LNCaP clone FGC (cell line): Measurements from ENCODE around the gene MARCHF3.

Experiments
- DNase-seq: peaks from one replicate; pipeline ENCODE4 v3.0.0-alpha.2; 2011; ENCODE audit warnings: low read depth
- H3K4me3 ChIP-seq: 2 replicates; pipeline ENCODE4 v1.5.1; 2011; ENCODE audit warnings: mild to moderate bottlenecking, low read depth, low read length, control low read depth
- TF ChIP-seq, protein P1 (sequence below): IDR thresholded peaks from 2 replicates; pipeline ENCODE4 v1.5.1; 2012; ENCODE audit warnings: mild to moderate bottlenecking; ENCODE audit not compliant: control insufficient read depth, insufficient read depth; ENCODE audit errors: extremely low read depth

The MARCHF3 gene

DNA sequence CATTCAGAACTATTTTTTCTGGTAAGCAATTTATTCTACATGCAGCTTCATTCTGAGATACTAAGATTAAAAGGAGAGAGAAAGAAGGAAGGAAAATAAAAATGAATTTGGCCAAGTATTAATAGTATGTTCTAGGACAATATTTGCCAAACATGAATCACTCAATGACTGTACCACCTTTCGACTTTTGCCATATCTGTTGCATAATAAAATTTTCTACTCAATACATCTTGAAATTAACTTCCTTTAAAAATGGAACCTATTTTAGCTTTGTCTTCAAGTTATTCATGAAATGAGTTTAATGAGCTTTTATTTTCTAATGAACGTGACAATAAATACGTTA is 111.8 kb downstream of the MARCHF3 start:
- no peak for DNase-seq
- H3K4me3 ChIP-seq, result no peak overlapping the region

DNA sequence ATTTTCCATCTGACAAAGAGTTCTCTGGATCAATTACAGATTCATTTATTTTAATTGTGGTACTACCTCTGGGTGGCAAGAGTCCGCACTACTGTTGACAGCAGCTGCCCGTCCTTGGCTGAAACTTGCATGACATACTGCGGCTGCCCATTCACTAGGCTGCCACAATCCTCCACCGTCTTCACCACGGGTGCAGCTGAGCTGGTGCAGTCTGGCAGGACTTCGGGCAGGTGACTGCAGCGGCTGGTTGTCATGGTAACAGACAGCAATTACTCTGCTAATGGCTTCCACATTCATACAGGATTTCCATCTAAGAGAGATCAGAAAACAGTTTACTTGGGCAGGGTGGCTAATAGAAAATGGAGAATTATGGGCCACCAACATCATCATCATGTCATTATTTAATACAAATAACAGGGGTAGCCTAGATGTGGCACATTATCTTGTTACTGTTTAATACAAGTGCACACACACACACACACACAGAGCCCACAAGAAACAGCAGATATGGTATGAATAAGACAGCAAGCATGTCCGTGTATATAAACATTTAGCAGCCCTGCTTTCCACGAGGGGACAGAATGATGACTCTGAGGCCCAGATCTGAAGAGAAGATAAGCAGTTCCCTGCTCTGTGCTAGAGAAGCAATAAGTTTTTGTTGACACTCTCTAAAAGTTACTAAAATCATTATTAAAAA is 112.3 kb downstream of the MARCHF3 start:
- TF ChIP-seq, protein P1, sequence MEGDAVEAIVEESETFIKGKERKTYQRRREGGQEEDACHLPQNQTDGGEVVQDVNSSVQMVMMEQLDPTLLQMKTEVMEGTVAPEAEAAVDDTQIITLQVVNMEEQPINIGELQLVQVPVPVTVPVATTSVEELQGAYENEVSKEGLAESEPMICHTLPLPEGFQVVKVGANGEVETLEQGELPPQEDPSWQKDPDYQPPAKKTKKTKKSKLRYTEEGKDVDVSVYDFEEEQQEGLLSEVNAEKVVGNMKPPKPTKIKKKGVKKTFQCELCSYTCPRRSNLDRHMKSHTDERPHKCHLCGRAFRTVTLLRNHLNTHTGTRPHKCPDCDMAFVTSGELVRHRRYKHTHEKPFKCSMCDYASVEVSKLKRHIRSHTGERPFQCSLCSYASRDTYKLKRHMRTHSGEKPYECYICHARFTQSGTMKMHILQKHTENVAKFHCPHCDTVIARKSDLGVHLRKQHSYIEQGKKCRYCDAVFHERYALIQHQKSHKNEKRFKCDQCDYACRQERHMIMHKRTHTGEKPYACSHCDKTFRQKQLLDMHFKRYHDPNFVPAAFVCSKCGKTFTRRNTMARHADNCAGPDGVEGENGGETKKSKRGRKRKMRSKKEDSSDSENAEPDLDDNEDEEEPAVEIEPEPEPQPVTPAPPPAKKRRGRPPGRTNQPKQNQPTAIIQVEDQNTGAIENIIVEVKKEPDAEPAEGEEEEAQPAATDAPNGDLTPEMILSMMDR, result no peak
- DNase-seq, result no peak
- H3K4me3 ChIP-seq, result no peak overlapping the region

More for the DNA sequence above, 111.8 kb downstream of the MARCHF3 start:
- TF ChIP-seq, protein P1, result no peak

DNA sequence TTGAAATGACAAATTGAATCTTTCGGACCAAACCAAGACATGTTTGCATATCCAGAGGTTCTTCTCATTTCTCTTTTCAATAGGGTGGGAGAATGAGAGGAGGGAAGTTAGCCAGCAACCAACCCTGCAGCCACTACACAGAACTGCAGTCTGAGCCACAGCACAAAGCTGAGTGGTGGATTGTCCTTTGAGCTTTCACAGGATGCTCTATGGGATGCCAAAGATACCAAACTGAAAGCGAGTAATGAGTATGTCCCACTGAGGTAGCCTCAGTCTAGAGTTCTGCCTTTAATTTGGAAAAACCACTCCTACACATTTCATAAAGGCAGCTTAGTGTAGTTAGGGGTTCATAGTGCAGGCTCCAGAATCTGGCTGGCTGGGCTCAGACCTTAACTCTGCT is 114.9 kb downstream of the MARCHF3 start:
- TF ChIP-seq, protein P1, result no peak
- DNase-seq, result no peak
- H3K4me3 ChIP-seq, result no peak overlapping the region

DNA sequence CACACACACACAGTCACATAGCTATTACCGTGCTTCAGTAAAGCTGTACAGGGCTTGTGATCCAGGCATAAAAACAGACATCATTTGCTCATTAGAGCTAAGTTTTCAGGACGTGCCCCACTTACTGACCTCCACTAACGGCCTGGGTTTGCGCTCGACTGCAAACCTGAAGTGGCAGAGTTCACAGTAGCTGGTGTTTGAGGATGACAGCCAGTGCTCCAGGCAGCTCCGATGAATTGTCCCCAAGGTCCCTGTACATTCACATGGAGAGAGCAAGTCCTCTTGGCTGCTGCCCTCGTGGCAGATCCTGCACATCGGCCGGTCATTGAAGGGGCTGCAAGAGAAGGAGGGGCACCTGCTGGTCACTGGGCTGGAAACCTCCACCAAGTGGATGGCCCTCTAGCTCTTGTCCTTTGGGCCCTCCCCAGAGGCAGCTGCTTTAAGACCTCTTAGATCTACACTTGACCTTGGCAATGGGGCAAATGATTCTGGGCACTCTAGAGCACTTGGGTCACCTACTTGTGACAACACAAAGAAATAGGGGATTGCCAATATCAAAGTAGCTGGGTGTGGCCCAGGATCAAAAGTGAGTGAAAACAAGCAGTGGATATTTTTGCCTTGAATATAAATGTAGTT is 115.4 kb downstream of the MARCHF3 start:
- no peak overlapping the region for H3K4me3 ChIP-seq
- no peak for DNase-seq
- TF ChIP-seq, protein P1, result no peak

DNA sequence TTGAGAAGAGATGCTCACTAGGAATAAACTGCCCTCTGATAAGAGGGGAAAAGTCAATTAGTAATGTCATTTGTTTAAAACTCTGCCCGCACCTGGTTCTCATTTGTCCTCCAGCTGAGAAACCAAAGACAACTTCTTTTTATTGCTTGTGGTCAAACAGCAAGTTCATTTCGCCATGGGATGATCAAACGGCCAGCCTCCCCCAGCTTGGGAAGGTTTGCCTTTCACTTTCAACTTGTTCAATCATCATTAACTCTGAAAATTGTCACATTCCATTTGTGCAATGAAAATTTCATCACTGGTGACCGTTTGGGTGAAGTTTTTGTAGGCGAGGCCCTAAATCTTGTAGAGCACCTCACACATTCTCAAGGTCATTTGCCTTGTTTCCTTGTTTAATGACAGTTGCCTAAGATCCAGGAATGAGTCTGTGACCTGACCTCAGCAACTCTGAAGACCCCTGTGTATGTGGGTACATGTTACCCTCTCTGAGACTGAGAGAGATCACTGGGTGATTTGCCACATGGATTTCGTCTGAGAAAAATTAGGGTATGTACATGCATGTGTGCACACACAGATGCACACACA is 117.7 kb downstream of the MARCHF3 start:
- TF ChIP-seq, protein P1, result no peak
- no peak overlapping the region for H3K4me3 ChIP-seq
- DNase-seq, result no peak

DNA sequence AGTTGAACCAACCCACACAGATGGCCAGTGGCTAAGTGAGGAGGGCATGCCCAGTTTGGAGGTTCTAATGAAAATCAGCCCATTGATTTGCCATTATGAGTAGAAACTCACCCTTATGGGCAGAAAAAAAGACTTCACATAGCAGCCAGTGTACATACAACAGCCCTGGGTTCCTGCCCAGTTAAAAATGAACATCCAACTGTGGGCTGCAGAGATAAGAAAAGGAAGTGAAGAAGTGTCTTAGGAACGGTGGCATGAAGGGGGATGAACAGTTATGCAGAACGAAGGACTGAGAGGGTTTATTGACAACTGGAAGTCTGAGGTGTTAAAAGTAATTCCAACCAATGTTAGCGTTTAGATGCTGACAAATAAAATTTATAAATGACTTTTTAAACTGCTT is 118.4 kb downstream of the MARCHF3 start:
- DNase-seq, result no peak
- TF ChIP-seq, protein P1, result no peak
- no peak overlapping the region for H3K4me3 ChIP-seq
